SH-SY5Y (cell line): ENCODE data around the gene RITA1.

Source experiments
- GATA2 ChIP-seq: IDR thresholded peaks from 2 replicates; pipeline ENCODE4 v1.6.1; 2011; ENCODE audit warnings: mild to moderate bottlenecking, low read depth, low read length
- GATA3 ChIP-seq: IDR thresholded peaks from 2 replicates; pipeline ENCODE4 v1.6.1; 2011; ENCODE audit warnings: low read depth, mild to moderate bottlenecking, low read length, moderate library complexity

GRCh38 chr12:113233967-113234366 lies 48.4 kb downstream of the RITA1 start:
- TF ChIP-seq GATA2 (no peak), GATA3 (no peak)
